GM23338 (cell line): Measurements from ENCODE around the gene GKN2. TPM values are rescaled to one million over a fixed set of nuclear protein-coding genes. Genes with fewer than 3 reads are reported as not detected.

ENCODE experiments used
- ATAC-seq: fragments of 200-7000 bp; cut with Tn5 transposase; 3 replicates; pipeline ENCODE4 v1.9.1; 2020
- DNase-seq: peaks from one replicate; pipeline ENCODE4 v3.0.0-alpha.2; 2015; ENCODE audit warnings: low spot score
- H2AFZ ChIP-seq: fragments of 200-600 bp; sonication (generic); 2 replicates; pipeline ENCODE4 v1.8.0; 2016; ENCODE audit warnings: antibody characterized with exemption, mild to moderate bottlenecking, moderate library complexity
- H3F3A ChIP-seq: fragments of 200-600 bp; sonication (generic); replicated peaks from 2 replicates; pipeline ENCODE4 v1.8.0; 2017; ENCODE audit warnings: antibody characterized with exemption, mixed run types, low read depth
- H3K27ac ChIP-seq: fragments of 200-600 bp; sonication (generic); 2 replicates; pipeline ENCODE4 v1.6.1; 2016; ENCODE audit warnings: low read depth
- H3K27me3 ChIP-seq: fragments of 200-600 bp; sonication (generic); 2 replicates; pipeline ENCODE4 v1.8.0; 2016; ENCODE audit warnings: mild to moderate bottlenecking, mixed run types, moderate library complexity; ENCODE audit not compliant: insufficient read depth
- H3K36me3 ChIP-seq: fragments of 200-600 bp; sonication (generic); 2 replicates; pipeline ENCODE4 v1.8.0; 2016; ENCODE audit warnings: mild to moderate bottlenecking; ENCODE audit not compliant: insufficient read depth
- H3K4me1 ChIP-seq: fragments of 200-600 bp; sonication (generic); 2 replicates; pipeline ENCODE4 v1.8.0; 2016; ENCODE audit warnings: mild to moderate bottlenecking, moderate library complexity; ENCODE audit not compliant: insufficient read depth
- H3K4me2 ChIP-seq: fragments of 200-600 bp; sonication (generic); 2 replicates; pipeline ENCODE4 v1.7.1; 2017; ENCODE audit warnings: mixed run types
- H3K4me3 ChIP-seq: fragments of 200-600 bp; sonication (generic); 2 replicates; pipeline ENCODE4 v1.6.1; 2016; ENCODE audit warnings: mixed run types
- H3K79me2 ChIP-seq: fragments of 200-600 bp; sonication (generic); replicated peaks from 2 replicates; pipeline ENCODE4 v1.8.0; 2017; ENCODE audit warnings: mild to moderate bottlenecking; ENCODE audit not compliant: insufficient read depth
- H3K9me2 ChIP-seq: fragments of 200-600 bp; sonication (generic); 2 replicates; pipeline ENCODE4 v1.8.0; 2017; ENCODE audit not compliant: insufficient read depth
- H4K20me1 ChIP-seq: fragments of 200-600 bp; sonication (generic); replicated peaks from 2 replicates; pipeline ENCODE4 v1.8.0; 2017; ENCODE audit warnings: mild to moderate bottlenecking; ENCODE audit not compliant: insufficient read depth
- H3K27ac Mint-ChIP-seq: 2 replicates; pipeline ENCODE4 v1.8.0; 2020; ENCODE audit warnings: inconsistent platforms, mild to moderate bottlenecking, moderate library complexity, mixed read lengths
- H3K27me3 Mint-ChIP-seq: 3 replicates; pipeline ENCODE4 v1.8.0; 2022; ENCODE audit warnings: low read depth, mild to moderate bottlenecking, moderate library complexity, mixed read lengths, inconsistent platforms; ENCODE audit not compliant: insufficient read depth, poor library complexity
- H3K36me3 Mint-ChIP-seq: 3 replicates; pipeline ENCODE4 v1.8.0; 2021; ENCODE audit warnings: low read depth, mild to moderate bottlenecking, inconsistent platforms, moderate library complexity, mixed read lengths
- H3K4me1 Mint-ChIP-seq: 3 replicates; pipeline ENCODE4 v1.8.0; 2020; ENCODE audit warnings: mild to moderate bottlenecking, inconsistent platforms, mixed read lengths
- H3K4me3 Mint-ChIP-seq: 3 replicates; pipeline ENCODE4 v1.8.0; 2021; ENCODE audit warnings: moderate library complexity, mild to moderate bottlenecking, inconsistent platforms, mixed read lengths
- H3K9me3 Mint-ChIP-seq: 3 replicates; pipeline ENCODE4 v1.8.0; 2020; ENCODE audit warnings: moderate library complexity, mild to moderate bottlenecking, inconsistent platforms, mixed read lengths
- EZH2 ChIP-seq: fragments of 200-600 bp; sonication (generic); IDR thresholded peaks from one replicate; pipeline ENCODE4 v1.8.0; 2017; ENCODE audit warnings: antibody characterized with exemption, mild to moderate bottlenecking, low read depth; ENCODE audit not compliant: unreplicated experiment
- EZH2phosphoT487 ChIP-seq: fragments of 200-600 bp; sonication (generic); IDR thresholded peaks from one replicate; pipeline ENCODE4 v1.8.1; 2018; ENCODE audit warnings: antibody characterized with exemption; ENCODE audit not compliant: unreplicated experiment
- NANOG ChIP-seq: IDR thresholded peaks from 2 replicates; pipeline ENCODE4 v1.6.1; 2016; ENCODE audit warnings: antibody characterized with exemption, borderline replicate concordance
- POLR2AphosphoS5 ChIP-seq: IDR thresholded peaks from 2 replicates; pipeline ENCODE4 v1.6.1; 2016; ENCODE audit warnings: antibody characterized with exemption, low read depth
- polyA plus RNA-seq: library from polyadenylated mRNA; unstranded; fragments of >200 nt; fragmentation: Nextera tagmentation; extraction: Ambion mirVana; gene quantifications from 2 replicates; pipeline ENCODE4 v1.2.1, GENCODE V29; 2016
- total RNA-seq: library from RNA; depleted of rRNA; stranded (reverse); fragments of >200 nt; shearing (Covaris generic); gene quantifications from 2 replicates; pipeline ENCODE4 v1.2.3, GENCODE V29; 2014
- TF ChIP-seq, protein P1 (sequence below), 2 experiments: fragments of 200-600 bp in 1 of 2; sonication (generic) in 1 of 2; conservative IDR thresholded peaks; 2 replicates each; pipeline versions ENCODE4 v1.5.1 to v1.6.1; 2016 to 2017; ENCODE audit warnings: antibody characterized with exemption in 2 of 2, low read depth in 2 of 2, mild to moderate bottlenecking in 2 of 2, moderate library complexity in 1 of 2
- TF ChIP-seq, protein P2 (sequence below): IDR thresholded peaks from one replicate; pipeline ENCODE4 v1.6.1; 2018; ENCODE audit warnings: antibody characterized with exemption; ENCODE audit not compliant: unreplicated experiment
- TF ChIP-seq, protein P3 (sequence below): IDR thresholded peaks from 2 replicates; pipeline ENCODE4 v1.6.1; 2016; ENCODE audit warnings: antibody characterized with exemption
- TF ChIP-seq, protein P4 (sequence below): fragments of 250-450 bp; sonication (Bioruptor Pico); IDR thresholded peaks from 2 replicates; pipeline ENCODE4 v1.5.0; 2020; ENCODE audit warnings: mild to moderate bottlenecking, moderate library complexity

Gene GKN2
- total and polyA plus RNA-seq, 2 experiments from 2014 or later, result not detected

DNA sequence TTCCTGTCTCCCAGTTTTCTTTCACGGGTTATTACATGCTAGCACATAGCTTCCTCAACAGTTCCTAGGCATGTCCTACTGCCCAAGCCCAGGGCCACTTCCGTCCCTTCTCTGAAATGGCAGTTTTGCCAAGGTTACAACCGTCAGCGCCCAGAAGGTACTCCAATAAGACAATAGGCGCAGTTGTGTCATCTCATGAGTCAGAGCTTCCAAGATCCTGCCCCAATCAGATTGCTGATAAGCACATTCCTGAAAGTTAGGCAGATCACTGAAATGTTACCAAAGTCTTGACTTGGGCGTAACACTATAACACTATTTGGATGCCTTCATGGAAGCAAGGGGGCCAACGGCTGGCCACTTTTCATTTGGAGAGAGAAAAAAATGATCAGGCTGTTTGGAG, 34.2 kb downstream of the GKN2 start (continued):
- TF ChIP-seq, protein P1, sequence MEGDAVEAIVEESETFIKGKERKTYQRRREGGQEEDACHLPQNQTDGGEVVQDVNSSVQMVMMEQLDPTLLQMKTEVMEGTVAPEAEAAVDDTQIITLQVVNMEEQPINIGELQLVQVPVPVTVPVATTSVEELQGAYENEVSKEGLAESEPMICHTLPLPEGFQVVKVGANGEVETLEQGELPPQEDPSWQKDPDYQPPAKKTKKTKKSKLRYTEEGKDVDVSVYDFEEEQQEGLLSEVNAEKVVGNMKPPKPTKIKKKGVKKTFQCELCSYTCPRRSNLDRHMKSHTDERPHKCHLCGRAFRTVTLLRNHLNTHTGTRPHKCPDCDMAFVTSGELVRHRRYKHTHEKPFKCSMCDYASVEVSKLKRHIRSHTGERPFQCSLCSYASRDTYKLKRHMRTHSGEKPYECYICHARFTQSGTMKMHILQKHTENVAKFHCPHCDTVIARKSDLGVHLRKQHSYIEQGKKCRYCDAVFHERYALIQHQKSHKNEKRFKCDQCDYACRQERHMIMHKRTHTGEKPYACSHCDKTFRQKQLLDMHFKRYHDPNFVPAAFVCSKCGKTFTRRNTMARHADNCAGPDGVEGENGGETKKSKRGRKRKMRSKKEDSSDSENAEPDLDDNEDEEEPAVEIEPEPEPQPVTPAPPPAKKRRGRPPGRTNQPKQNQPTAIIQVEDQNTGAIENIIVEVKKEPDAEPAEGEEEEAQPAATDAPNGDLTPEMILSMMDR (conservative IDR thresholded peaks at IDR 0.05; ENCODE audit: low read depth in 2 of 2), result no peak
- TF ChIP-seq NANOG (no peak), EZH2phosphoT487 (no peak)

DNA sequence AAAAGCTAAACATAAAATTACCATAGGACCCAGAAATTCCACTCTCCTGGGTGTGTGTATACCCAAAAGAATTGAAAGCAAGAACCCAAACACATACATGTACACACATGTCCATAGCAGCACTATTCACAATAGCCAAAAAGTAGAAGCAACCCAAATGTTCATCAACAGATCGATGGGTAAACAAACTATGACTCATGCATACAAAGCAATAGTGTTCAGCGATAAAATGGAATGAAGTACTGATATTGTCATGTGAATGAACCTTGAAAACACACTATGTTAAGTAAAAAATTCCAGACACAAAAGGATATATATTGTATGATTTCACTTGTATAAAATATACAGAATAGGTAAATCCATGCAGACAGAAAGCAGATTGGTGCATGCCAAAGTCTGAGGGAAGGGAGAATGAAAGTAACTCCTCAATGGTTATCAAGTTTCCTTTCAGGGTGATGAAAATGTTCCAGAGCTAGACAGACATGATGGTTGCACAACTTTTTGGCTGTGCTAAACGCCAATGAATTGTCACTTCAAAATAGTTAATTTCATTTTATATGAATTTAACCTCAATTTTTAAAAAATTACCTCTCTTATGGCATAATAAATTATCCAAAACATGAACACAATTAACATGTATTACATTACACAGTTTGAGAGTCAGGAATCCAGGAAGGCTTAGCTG, 35.5 kb downstream of the GKN2 start:
- Histone ChIP-seq H3K4me1 (peaks cover 2% of the 10 kb centered on the region; the same call in 1 of the 2 replicates), H3K27ac (no peak overlapping the region), H2AFZ (no peak overlapping the region), H4K20me1 (no peaks in the 10 kb centered on the region), H3K27me3 (no peaks in the 10 kb centered on the region), H3K9me2 (peaks cover 5% of the 10 kb centered on the region; the same call in 1 of the 2 replicates), H3K4me3 (no peak overlapping the region), H3F3A (no peaks in the 10 kb centered on the region), H3K36me3 (no peaks in the 10 kb centered on the region), H3K79me2 (no peaks in the 10 kb centered on the region), H3K4me2 (no peak overlapping the region)
- Mint-ChIP-seq H3K27ac (no peak overlapping the region), H3K4me1 (peaks cover 4% of the 10 kb centered on the region; the same call in 2 of the 3 replicates), H3K36me3 (no peaks in the 10 kb centered on the region), H3K4me3 (no peak overlapping the region), H3K27me3 (no peaks in the 10 kb centered on the region), H3K9me3 (no peaks in the 10 kb centered on the region)
- no peak for DNase-seq
- no peak for ATAC-seq
- TF ChIP-seq POLR2AphosphoS5, result no peak
- TF ChIP-seq, protein P1 (conservative IDR thresholded peaks at IDR 0.05; ENCODE audit: low read depth in 2 of 2), result no peak
- TF ChIP-seq, protein P2, sequence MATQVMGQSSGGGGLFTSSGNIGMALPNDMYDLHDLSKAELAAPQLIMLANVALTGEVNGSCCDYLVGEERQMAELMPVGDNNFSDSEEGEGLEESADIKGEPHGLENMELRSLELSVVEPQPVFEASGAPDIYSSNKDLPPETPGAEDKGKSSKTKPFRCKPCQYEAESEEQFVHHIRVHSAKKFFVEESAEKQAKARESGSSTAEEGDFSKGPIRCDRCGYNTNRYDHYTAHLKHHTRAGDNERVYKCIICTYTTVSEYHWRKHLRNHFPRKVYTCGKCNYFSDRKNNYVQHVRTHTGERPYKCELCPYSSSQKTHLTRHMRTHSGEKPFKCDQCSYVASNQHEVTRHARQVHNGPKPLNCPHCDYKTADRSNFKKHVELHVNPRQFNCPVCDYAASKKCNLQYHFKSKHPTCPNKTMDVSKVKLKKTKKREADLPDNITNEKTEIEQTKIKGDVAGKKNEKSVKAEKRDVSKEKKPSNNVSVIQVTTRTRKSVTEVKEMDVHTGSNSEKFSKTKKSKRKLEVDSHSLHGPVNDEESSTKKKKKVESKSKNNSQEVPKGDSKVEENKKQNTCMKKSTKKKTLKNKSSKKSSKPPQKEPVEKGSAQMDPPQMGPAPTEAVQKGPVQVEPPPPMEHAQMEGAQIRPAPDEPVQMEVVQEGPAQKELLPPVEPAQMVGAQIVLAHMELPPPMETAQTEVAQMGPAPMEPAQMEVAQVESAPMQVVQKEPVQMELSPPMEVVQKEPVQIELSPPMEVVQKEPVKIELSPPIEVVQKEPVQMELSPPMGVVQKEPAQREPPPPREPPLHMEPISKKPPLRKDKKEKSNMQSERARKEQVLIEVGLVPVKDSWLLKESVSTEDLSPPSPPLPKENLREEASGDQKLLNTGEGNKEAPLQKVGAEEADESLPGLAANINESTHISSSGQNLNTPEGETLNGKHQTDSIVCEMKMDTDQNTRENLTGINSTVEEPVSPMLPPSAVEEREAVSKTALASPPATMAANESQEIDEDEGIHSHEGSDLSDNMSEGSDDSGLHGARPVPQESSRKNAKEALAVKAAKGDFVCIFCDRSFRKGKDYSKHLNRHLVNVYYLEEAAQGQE, result no peak
- TF ChIP-seq EZH2, result no peak
- no peak for TF ChIP-seq EZH2phosphoT487
- TF ChIP-seq, protein P3, sequence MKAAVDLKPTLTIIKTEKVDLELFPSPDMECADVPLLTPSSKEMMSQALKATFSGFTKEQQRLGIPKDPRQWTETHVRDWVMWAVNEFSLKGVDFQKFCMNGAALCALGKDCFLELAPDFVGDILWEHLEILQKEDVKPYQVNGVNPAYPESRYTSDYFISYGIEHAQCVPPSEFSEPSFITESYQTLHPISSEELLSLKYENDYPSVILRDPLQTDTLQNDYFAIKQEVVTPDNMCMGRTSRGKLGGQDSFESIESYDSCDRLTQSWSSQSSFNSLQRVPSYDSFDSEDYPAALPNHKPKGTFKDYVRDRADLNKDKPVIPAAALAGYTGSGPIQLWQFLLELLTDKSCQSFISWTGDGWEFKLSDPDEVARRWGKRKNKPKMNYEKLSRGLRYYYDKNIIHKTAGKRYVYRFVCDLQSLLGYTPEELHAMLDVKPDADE, result no peak
- TF ChIP-seq, protein P4, sequence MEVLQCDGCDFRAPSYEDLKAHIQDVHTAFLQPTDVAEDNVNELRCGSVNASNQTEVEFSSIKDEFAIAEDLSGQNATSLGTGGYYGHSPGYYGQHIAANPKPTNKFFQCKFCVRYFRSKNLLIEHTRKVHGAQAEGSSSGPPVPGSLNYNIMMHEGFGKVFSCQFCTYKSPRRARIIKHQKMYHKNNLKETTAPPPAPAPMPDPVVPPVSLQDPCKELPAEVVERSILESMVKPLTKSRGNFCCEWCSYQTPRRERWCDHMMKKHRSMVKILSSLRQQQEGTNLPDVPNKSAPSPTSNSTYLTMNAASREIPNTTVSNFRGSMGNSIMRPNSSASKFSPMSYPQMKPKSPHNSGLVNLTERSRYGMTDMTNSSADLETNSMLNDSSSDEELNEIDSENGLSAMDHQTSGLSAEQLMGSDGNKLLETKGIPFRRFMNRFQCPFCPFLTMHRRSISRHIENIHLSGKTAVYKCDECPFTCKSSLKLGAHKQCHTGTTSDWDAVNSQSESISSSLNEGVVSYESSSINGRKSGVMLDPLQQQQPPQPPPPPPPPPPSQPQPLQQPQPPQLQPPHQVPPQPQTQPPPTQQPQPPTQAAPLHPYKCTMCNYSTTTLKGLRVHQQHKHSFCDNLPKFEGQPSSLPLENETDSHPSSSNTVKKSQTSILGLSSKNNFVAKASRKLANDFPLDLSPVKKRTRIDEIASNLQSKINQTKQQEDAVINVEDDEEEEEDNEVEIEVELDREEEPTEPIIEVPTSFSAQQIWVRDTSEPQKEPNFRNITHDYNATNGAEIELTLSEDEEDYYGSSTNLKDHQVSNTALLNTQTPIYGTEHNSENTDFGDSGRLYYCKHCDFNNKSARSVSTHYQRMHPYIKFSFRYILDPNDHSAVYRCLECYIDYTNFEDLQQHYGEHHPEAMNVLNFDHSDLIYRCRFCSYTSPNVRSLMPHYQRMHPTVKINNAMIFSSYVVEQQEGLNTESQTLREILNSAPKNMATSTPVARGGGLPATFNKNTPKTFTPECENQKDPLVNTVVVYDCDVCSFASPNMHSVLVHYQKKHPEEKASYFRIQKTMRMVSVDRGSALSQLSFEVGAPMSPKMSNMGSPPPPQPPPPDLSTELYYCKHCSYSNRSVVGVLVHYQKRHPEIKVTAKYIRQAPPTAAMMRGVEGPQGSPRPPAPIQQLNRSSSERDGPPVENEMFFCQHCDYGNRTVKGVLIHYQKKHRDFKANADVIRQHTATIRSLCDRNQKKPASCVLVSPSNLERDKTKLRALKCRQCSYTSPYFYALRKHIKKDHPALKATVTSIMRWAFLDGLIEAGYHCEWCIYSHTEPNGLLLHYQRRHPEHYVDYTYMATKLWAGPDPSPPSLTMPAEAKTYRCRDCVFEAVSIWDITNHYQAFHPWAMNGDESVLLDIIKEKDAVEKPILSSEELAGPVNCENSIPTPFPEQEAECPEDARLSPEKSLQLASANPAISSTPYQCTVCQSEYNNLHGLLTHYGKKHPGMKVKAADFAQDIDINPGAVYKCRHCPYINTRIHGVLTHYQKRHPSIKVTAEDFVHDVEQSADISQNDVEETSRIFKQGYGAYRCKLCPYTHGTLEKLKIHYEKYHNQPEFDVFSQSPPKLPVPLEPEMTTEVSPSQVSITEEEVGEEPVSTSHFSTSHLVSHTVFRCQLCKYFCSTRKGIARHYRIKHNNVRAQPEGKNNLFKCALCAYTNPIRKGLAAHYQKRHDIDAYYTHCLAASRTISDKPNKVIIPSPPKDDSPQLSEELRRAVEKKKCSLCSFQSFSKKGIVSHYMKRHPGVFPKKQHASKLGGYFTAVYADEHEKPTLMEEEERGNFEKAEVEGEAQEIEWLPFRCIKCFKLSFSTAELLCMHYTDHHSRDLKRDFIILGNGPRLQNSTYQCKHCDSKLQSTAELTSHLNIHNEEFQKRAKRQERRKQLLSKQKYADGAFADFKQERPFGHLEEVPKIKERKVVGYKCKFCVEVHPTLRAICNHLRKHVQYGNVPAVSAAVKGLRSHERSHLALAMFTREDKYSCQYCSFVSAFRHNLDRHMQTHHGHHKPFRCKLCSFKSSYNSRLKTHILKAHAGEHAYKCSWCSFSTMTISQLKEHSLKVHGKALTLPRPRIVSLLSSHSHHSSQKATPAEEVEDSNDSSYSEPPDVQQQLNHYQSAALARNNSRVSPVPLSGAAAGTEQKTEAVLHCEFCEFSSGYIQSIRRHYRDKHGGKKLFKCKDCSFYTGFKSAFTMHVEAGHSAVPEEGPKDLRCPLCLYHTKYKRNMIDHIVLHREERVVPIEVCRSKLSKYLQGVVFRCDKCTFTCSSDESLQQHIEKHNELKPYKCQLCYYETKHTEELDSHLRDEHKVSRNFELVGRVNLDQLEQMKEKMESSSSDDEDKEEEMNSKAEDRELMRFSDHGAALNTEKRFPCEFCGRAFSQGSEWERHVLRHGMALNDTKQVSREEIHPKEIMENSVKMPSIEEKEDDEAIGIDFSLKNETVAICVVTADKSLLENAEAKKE (CRISPR knock-in tag), result no peak
- TF ChIP-seq NANOG, result no peak
